ENCODE data around the gene ADORA2B.
"Not testable (repeated sequence)": the region's sequence is repeated elsewhere in the genome, so short reads cannot be mapped to it uniquely, and the experiment has no call there.

ADORA2B gene

DNA sequence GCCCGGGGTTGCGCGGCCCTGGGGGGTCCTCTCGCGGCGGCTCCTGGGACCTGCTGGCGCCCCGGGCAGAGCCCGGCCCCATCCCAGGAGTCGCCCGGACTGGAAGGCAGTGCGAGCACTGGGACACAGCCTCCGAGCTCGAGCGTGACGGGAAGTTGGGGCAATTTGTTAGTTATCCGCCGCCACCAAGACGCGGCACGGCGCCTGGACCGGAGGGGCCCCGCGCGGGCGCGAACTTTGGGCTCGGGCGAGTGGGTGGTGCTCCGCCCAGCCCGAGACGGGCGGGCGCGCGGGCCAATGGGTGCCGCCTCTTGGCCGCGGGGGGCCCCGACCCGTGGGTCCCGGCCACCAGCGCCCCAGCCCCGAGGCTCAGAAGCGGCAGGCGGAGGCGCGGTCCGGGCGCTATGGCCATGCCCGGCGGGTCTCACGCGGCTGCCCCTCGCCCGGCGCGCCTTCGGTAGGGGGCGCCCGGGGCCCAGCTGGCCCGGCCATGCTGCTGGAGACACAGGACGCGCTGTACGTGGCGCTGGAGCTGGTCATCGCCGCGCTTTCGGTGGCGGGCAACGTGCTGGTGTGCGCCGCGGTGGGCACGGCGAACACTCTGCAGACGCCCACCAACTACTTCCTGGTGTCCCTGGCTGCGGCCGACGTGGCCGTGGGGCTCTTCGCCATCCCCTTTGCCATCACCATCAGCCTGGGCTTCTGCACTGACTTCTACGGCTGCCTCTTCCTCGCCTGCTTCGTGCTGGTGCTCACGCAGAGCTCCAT lies at the start of gene ADORA2B:
Gene ADORA2B, plus strand, starts transcription at position 372 of the 768 bp plus-strand sequence. Its CDS starts 119 bp downstream, at position 491.
- Mint-ChIP-seq H3K4me3 (peak within 1 kb of the TSS; percentile 72), H3K27ac (peak within 1 kb of the TSS; percentile 66), H3K4me1 (ENCODE audit: low read depth) (peaks cover 14% of the 10 kb centered on the region), H3K36me3 (ENCODE audit: low read depth) (no peaks in the 10 kb centered on the region), H3K27me3 (peaks cover 64% of the 10 kb centered on the region), H3K9me3 (no peaks in the 10 kb centered on the region)
- DNase-seq, result peak; percentile 80

- Mint-ChIP-seq H3K36me3 (ENCODE audit: low read depth) (no peaks in the 10 kb centered on the region), H3K27ac (no peak overlapping the region), H3K4me1 (ENCODE audit: low read depth) (peaks cover 18% of the 10 kb centered on the region), H3K4me3 (no peak overlapping the region), H3K9me3 (no peaks in the 10 kb centered on the region), H3K27me3 (peaks cover 3% of the 10 kb centered on the region)
- DNase-seq, result no peak
Observed at GRCh38 chr17:15896277-15896676, 48.7 kb upstream of the ADORA2B start.

- H3K27me3 Mint-ChIP-seq, result peaks cover 3% of the 10 kb centered on the region
- peaks cover 18% of the 10 kb centered on the region for H3K4me1 Mint-ChIP-seq (ENCODE audit: low read depth)
- no peak overlapping the region for H3K4me3 Mint-ChIP-seq
Observed at GRCh38 chr17:15896834-15897233, 48.1 kb upstream of the ADORA2B start.

DNA sequence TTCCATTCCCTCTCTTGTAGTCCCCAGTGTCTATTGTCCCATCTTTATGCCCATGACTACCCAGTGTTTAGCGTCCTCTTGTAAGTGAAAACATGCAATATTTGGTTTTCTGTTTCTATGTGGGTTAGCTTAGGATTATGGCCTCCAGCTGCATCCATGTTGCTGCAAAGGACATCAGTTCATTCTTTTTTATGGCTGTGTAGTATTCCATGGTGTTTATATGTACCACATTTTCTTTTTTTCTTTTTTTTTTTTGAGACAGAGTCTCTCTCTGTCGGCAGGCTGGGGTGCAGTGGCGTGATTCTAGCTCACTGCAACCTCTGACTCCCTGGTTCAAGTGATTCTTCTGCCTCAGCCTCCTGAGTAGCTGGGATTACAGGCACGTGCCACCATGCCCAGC lies 45.3 kb upstream of the ADORA2B start:
- H3K36me3 Mint-ChIP-seq (ENCODE audit: low read depth); H3K9me3 Mint-ChIP-seq; H3K4me3 Mint-ChIP-seq; DNase-seq; H3K27me3 Mint-ChIP-seq; H3K27ac Mint-ChIP-seq: not testable (repeated sequence)
- H3K4me1 Mint-ChIP-seq (ENCODE audit: low read depth), result peaks cover 18% of the 10 kb centered on the region

More at GRCh38 chr17:15896834-15897233, 48.1 kb upstream of the ADORA2B start:
- Mint-ChIP-seq H3K36me3 (ENCODE audit: low read depth) (no peaks in the 10 kb centered on the region), H3K27ac (no peak overlapping the region), H3K9me3 (no peaks in the 10 kb centered on the region)
- no peak for DNase-seq

DNA sequence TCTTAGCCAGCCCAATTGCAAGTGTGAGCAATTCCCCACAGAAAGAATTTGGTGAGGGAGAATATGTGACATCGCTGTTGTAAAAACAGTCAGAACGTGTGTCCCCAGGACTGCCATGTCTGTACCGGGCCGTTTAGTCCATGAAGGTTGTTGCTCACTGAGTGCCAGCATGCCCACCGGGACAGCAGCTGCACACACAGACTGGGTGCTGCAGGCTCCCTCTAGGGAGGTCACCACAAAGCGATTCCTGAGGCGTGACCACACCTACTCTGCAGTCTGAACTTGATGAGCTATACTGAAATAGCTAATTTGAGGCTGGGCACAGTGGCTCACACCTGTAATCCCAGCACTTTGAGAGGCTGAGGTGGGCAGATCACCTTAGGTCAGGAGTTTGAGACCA lies 44.1 kb upstream of the ADORA2B start:
- Mint-ChIP-seq H3K36me3 (ENCODE audit: low read depth) (no peaks in the 10 kb centered on the region), H3K27me3 (no peaks in the 10 kb centered on the region), H3K4me1 (ENCODE audit: low read depth) (peaks cover 18% of the 10 kb centered on the region), H3K9me3 (no peaks in the 10 kb centered on the region), H3K27ac (no peak overlapping the region), H3K4me3 (no peak overlapping the region)
- no peak for DNase-seq

DNA sequence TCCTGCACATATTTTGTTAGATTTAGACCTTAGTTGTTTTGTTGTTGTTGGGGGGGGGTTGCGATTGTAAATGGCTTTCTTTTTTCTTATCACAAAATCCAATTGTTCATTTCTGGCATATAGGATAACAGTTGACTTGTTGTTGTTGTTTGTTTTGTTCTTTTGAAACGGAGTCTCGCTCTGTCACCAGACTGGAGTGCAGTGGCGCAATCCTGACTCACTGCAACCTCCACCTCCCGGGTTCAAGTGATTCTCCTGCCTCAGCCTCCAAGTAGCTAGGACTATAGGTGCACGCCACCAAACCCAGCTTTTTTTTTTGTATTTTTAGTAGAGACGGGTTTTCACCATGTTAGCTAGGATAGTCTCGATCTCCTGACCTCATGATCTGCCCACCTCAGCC lies 39.7 kb upstream of the ADORA2B start:
- H3K4me1 Mint-ChIP-seq (ENCODE audit: low read depth); H3K9me3 Mint-ChIP-seq; H3K36me3 Mint-ChIP-seq (ENCODE audit: low read depth); DNase-seq; H3K27ac Mint-ChIP-seq; H3K27me3 Mint-ChIP-seq; H3K4me3 Mint-ChIP-seq: not testable (repeated sequence)

DNA sequence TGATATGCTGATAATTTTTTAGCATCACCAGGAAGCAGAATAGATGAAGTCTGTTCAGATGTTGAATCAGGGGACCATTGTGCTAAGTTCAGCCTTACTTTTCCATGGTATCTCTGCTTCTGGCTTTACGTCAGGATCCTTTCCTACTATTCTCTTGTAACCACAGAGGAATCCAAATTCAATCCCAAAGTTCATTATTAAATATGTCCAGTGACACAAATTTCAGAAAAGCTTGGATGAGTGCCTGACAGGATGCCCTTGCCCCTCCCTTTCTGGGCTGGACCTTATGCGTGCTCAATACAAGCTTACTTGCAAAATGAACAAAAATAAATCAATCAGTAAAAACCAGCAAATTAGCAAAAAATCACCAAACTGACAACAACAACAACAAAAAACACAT lies 37.6 kb upstream of the ADORA2B start:
- H3K27ac Mint-ChIP-seq, result no peak overlapping the region

GRCh38 chr17:15908378-15908777 lies 36.6 kb upstream of the ADORA2B start:
- H3K9me3 Mint-ChIP-seq, result no peaks in the 10 kb centered on the region
- no peak overlapping the region for H3K4me3 Mint-ChIP-seq
- H3K4me1 Mint-ChIP-seq (ENCODE audit: low read depth), result no peaks in the 10 kb centered on the region
- DNase-seq, result no peak
- H3K27ac Mint-ChIP-seq, result no peak overlapping the region
- H3K36me3 Mint-ChIP-seq (ENCODE audit: low read depth), result no peaks in the 10 kb centered on the region
- no peaks in the 10 kb centered on the region for H3K27me3 Mint-ChIP-seq

More for the DNA sequence above, 37.6 kb upstream of the ADORA2B start:
- no peak overlapping the region for H3K4me3 Mint-ChIP-seq
- no peaks in the 10 kb centered on the region for H3K4me1 Mint-ChIP-seq (ENCODE audit: low read depth)
- H3K9me3 Mint-ChIP-seq, result no peaks in the 10 kb centered on the region
- H3K36me3 Mint-ChIP-seq (ENCODE audit: low read depth), result no peaks in the 10 kb centered on the region
- no peaks in the 10 kb centered on the region for H3K27me3 Mint-ChIP-seq
- DNase-seq, result no peak

GRCh38 chr17:15909481-15909991 lies 35.4 kb upstream of the ADORA2B start:
- no peaks in the 10 kb centered on the region for H3K36me3 Mint-ChIP-seq (ENCODE audit: low read depth)

GRCh38 chr17:15910791-15911190 lies 34.1 kb upstream of the ADORA2B start:
- Mint-ChIP-seq H3K4me3 (no peak overlapping the region), H3K27ac (no peak overlapping the region), H3K27me3 (no peaks in the 10 kb centered on the region), H3K4me1 (ENCODE audit: low read depth) (peaks cover 7% of the 10 kb centered on the region), H3K9me3 (no peaks in the 10 kb centered on the region), H3K36me3 (ENCODE audit: low read depth) (no peaks in the 10 kb centered on the region)
- no peak for DNase-seq

More at GRCh38 chr17:15909481-15909991, 35.4 kb upstream of the ADORA2B start:
- H3K4me3 Mint-ChIP-seq, result no peak overlapping the region
- no peaks in the 10 kb centered on the region for H3K9me3 Mint-ChIP-seq
- DNase-seq, result no peak
- no peak overlapping the region for H3K27ac Mint-ChIP-seq
- H3K27me3 Mint-ChIP-seq, result no peaks in the 10 kb centered on the region
- peaks cover 4% of the 10 kb centered on the region for H3K4me1 Mint-ChIP-seq (ENCODE audit: low read depth)

- DNase-seq; H3K4me3 Mint-ChIP-seq; H3K27me3 Mint-ChIP-seq; H3K36me3 Mint-ChIP-seq (ENCODE audit: low read depth); H3K27ac Mint-ChIP-seq; H3K4me1 Mint-ChIP-seq (ENCODE audit: low read depth); H3K9me3 Mint-ChIP-seq: not testable (repeated sequence)
Observed at GRCh38 chr17:15911701-15912100, 33.2 kb upstream of the ADORA2B start.

DNA sequence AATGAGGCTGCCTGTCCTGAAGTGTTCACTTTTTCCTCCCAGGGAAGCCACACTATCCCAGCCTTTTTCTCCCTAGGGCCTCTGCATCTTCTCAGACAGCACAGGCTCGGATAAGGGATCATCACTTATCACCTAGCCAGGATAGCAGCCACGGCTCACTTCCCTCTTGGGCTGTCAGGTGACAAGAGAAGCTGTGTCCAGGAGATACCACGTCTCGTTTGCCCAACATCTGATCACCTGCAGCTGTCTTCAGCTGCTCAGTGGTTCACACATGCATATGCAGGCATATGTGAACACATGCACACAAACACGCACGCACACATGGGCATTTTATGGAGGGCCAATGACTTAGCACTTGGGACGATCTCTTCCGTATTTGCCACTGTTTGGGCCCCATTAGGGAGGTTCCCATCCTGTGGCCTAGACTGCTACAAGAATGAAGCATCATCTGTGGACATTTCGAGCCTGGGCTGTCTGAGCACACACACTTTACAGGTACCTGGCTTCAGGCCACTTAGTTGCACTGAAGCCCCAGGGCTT lies 32.4 kb upstream of the ADORA2B start:
- Mint-ChIP-seq H3K27ac (no peak overlapping the region), H3K9me3 (no peaks in the 10 kb centered on the region), H3K27me3 (peaks cover 12% of the 10 kb centered on the region), H3K4me1 (ENCODE audit: low read depth) (peaks cover 7% of the 10 kb centered on the region), H3K36me3 (ENCODE audit: low read depth) (no peaks in the 10 kb centered on the region), H3K4me3 (no peak overlapping the region)
- no peak for DNase-seq

- Mint-ChIP-seq H3K4me1 (ENCODE audit: low read depth) (peaks cover 7% of the 10 kb centered on the region), H3K9me3 (no peaks in the 10 kb centered on the region), H3K27ac (no peak overlapping the region), H3K36me3 (ENCODE audit: low read depth) (no peaks in the 10 kb centered on the region), H3K27me3 (peaks cover 19% of the 10 kb centered on the region), H3K4me3 (no peak overlapping the region)
- DNase-seq, result no peak
Observed at GRCh38 chr17:15913826-15914225, 31.1 kb upstream of the ADORA2B start.

DNA sequence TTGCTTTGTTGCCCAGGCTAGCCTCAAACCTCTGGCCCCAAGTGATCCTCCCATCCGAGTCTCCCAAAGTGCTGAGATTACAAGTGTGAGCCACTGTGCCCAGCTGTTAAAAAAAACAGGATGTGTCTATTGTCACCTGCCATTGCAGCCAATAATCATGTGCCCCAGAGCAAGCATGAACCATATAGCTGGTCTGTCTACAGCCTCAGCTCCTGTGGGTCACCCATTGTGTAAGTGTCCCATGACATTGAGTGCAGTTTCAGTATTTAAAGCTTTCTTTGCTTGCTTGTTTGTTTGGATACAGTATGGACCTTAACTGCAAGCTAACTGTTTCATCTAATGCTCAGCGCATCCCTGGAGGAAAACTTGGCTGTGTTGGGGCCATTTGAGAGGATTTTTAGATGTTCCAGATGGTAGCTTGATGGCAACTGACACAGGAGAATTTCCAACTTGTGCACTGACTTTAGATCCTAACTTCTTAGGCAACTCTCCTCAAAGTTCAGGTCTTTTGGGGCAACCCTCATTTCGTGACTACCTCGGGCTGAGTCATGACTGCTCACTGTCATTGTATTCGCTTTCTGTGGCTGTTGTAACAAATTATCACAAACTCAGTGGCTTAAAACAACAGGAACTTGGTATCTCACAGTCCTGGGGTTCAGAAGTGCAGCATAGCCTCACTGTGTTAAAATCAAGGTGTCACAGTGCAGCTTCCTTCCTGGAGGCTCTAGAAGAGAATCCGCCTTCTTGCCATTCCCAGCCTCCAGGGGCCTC lies 30.3 kb upstream of the ADORA2B start:
- H3K4me1 Mint-ChIP-seq (ENCODE audit: low read depth), result peaks cover 7% of the 10 kb centered on the region
- H3K27me3 Mint-ChIP-seq, result peaks cover 22% of the 10 kb centered on the region
- no peaks in the 10 kb centered on the region for H3K9me3 Mint-ChIP-seq
- H3K27ac Mint-ChIP-seq, result no peak overlapping the region
- no peak overlapping the region for H3K4me3 Mint-ChIP-seq
- DNase-seq, result no peak
- H3K36me3 Mint-ChIP-seq (ENCODE audit: low read depth), result no peaks in the 10 kb centered on the region

GRCh38 chr17:15915961-15916360 lies 29.0 kb upstream of the ADORA2B start:
- Mint-ChIP-seq H3K27ac (no peak overlapping the region), H3K27me3 (peaks cover 27% of the 10 kb centered on the region), H3K4me3 (no peak overlapping the region), H3K4me1 (ENCODE audit: low read depth) (peaks cover 7% of the 10 kb centered on the region), H3K9me3 (no peaks in the 10 kb centered on the region), H3K36me3 (ENCODE audit: low read depth) (no peaks in the 10 kb centered on the region)
- no peak for DNase-seq

All from activated T-cell treated with anti-CD3 and anti-CD28 coated beads, Interleukin-2, amount 50 U/mL, for 24 hours (primary cell).